ENCODE results near the gene DDX39A.
"Not testable (repeated sequence)": the region's sequence is repeated elsewhere in the genome, so short reads cannot be mapped to it uniquely, and the experiment has no call there.

Gene DDX39A

GRCh38 chr19:14409146-14410023, 9.8 kb downstream of the DDX39A start:
- H3K4me3 ChIP-seq (ENCODE audit: low read length), result no peak overlapping the region
- no peaks in the 10 kb centered on the region for H3K9me3 ChIP-seq (ENCODE audit: low read length)
- peaks cover 63% of the 10 kb centered on the region for H3K36me3 ChIP-seq (ENCODE audit: insufficient read depth, low read length)
- no peak overlapping the region for H2AFZ ChIP-seq (ENCODE audit: low read depth, low read length)
- H3K27me3 ChIP-seq (ENCODE audit: insufficient read depth, low read length), result no peaks in the 10 kb centered on the region
- H3K4me1 ChIP-seq (ENCODE audit: insufficient read depth, low read length), result peaks cover 4% of the 10 kb centered on the region

DNA sequence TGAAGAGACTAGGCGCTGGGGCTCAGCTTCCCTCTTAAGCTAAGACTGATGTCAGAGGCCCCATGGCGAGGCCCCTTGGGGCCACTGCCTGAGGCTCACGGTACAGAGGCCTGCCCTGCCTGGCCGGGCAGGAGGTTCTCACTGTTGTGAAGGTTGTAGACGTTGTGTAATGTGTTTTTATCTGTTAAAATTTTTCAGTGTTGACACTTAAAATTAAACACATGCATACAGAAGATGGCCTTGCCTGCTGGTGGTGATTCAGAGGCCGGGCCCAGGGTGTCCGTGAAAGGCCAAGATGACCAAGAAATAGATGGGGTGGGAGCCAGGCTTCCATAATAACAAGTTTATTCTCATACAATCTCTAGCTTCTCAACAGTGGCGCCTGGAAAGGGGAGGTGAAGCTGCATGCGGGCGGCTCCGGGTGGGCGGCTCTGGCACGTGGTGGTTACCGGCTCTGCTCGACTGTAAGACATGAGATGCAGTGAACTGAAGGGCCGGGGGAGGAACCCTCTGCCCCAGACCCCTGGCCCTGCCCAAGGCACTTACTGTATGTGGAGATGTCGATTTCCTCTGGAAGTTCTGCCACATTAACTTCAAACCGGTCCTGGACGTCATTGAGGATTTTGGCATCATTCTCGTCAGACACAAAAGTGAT, 10.5 kb downstream of the DDX39A start:
- no peak overlapping the region for H3K4me3 ChIP-seq (ENCODE audit: low read length)
- peaks cover 2% of the 10 kb centered on the region for H3K4me1 ChIP-seq (ENCODE audit: insufficient read depth, low read length)
- no peaks in the 10 kb centered on the region for H3K9me3 ChIP-seq (ENCODE audit: low read length)
- no peak overlapping the region for H2AFZ ChIP-seq (ENCODE audit: low read depth, low read length)
- H3K36me3 ChIP-seq (ENCODE audit: insufficient read depth, low read length), result peaks cover 63% of the 10 kb centered on the region
- no peaks in the 10 kb centered on the region for H3K27me3 ChIP-seq (ENCODE audit: insufficient read depth, low read length)

GRCh38 chr19:14407605-14408484, 11.3 kb downstream of the DDX39A start:
- H2AFZ ChIP-seq (ENCODE audit: low read depth, low read length), result no peak overlapping the region
- H3K4me1 ChIP-seq (ENCODE audit: insufficient read depth, low read length), result no peaks in the 10 kb centered on the region
- H3K36me3 ChIP-seq (ENCODE audit: insufficient read depth, low read length), result peaks cover 58% of the 10 kb centered on the region

DNA sequence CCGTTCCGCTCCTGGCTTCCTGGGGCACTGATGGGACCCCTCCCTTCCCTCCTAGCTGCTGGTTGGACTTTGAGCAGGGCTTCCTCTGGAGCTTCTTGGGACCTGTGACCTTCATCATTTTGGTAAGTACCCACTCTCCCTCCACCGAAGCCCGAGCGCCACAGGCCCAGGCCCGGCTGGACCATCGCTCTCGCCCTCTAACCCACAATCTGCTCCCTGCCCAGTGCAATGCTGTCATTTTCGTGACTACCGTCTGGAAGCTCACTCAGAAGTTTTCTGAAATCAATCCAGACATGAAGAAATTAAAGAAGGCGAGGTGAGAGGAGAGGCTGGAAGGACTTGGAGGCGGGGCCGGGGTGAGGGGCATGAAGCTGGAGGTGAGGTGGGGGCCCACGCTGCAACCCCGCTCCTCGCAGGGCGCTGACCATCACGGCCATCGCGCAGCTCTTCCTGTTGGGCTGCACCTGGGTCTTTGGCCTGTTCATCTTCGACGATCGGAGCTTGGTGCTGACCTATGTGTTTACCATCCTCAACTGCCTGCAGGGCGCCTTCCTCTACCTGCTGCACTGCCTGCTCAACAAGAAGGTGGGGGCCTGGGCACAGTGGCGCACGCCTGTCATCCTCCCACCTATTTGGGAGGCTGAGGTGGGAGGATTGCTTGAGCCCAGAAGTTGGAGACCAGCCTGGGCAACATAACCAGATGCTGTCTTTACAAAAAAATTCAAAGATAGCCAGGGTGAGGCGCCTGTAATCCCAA, 12.3 kb downstream of the DDX39A start:
- H3K27me3 ChIP-seq (ENCODE audit: insufficient read depth, low read length), result no peaks in the 10 kb centered on the region
- no peak overlapping the region for H3K4me3 ChIP-seq (ENCODE audit: low read length)
- no peak overlapping the region for H2AFZ ChIP-seq (ENCODE audit: low read depth, low read length)
- no peaks in the 10 kb centered on the region for H3K4me1 ChIP-seq (ENCODE audit: insufficient read depth, low read length)
- peaks cover 47% of the 10 kb centered on the region for H3K36me3 ChIP-seq (ENCODE audit: insufficient read depth, low read length)
- H3K9me3 ChIP-seq (ENCODE audit: low read length), result no peaks in the 10 kb centered on the region

More at GRCh38 chr19:14407605-14408484, 11.3 kb downstream of the DDX39A start:
- Histone ChIP-seq H3K4me3 (ENCODE audit: low read length) (no peak overlapping the region), H3K27me3 (ENCODE audit: insufficient read depth, low read length) (no peaks in the 10 kb centered on the region), H3K9me3 (ENCODE audit: low read length) (no peaks in the 10 kb centered on the region)

DNA sequence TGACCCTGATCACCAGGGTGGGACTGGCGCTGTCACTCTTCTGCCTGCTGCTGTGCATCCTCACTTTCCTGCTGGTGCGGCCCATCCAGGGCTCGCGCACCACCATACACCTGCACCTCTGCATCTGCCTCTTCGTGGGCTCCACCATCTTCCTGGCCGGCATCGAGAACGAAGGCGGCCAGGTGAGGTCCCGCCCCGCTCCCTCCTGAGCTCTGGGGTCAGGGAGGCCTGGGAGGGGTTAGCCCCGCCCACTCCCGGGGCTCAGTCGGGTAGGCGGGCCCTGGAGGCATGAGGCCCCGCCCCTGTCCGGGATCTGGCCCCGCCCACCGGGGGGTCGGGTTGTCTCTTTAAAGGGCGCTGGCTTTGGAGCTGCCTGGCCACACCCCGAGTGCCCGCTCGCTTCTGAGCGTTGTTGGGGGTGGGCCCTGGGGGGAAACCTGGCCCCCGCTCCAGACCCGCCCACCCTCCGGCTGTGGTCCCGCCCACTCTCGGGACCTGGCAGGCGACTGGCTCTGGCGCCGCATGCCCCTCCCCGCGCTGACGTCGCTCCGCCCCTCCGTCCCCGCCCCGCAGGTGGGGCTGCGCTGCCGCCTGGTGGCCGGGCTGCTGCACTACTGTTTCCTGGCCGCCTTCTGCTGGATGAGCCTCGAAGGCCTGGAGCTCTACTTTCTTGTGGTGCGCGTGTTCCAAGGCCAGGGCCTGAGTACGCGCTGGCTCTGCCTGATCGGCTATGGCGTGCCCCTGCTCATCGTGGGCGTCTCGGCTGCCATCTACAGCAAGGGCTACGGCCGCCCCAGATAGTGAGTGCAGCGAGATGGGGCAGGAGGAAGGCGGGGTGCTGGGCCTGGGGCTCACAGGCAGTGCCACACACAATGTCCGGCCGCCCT, 13.1 kb downstream of the DDX39A start:
- no peaks in the 10 kb centered on the region for H3K4me1 ChIP-seq (ENCODE audit: insufficient read depth, low read length)
- H3K36me3 ChIP-seq (ENCODE audit: insufficient read depth, low read length), result peaks cover 39% of the 10 kb centered on the region

DNA sequence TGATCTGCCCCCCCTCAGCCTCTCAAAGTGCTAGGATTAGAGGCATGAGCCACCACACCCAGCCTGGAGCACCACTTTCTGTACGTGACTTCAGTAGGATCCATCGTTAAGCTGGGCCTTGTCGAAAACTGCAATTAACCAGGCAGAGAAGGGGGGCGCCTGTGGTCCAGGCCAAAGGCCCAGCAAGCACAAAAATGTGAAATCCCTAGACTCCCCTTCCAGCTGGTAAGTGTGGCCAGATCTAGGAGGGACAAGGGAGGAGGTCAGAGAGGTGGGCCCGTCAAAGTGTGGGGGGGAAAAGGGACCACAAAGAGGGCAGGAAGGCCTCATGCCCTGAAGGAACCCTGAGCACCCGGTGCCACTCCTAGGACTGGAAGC, 13.8 kb downstream of the DDX39A start:
- H3K36me3 ChIP-seq (ENCODE audit: insufficient read depth, low read length), result peaks cover 33% of the 10 kb centered on the region
- no peaks in the 10 kb centered on the region for H3K4me1 ChIP-seq (ENCODE audit: insufficient read depth, low read length)
- no peak overlapping the region for H2AFZ ChIP-seq (ENCODE audit: low read depth, low read length)
- no peaks in the 10 kb centered on the region for H3K9me3 ChIP-seq (ENCODE audit: low read length)
- H3K27me3 ChIP-seq (ENCODE audit: insufficient read depth, low read length), result no peaks in the 10 kb centered on the region
- no peak overlapping the region for H3K4me3 ChIP-seq (ENCODE audit: low read length)

More for the DNA sequence above, 13.1 kb downstream of the DDX39A start:
- Histone ChIP-seq H2AFZ (ENCODE audit: low read depth, low read length) (no peak overlapping the region), H3K9me3 (ENCODE audit: low read length) (no peaks in the 10 kb centered on the region), H3K27me3 (ENCODE audit: insufficient read depth, low read length) (no peaks in the 10 kb centered on the region), H3K4me3 (ENCODE audit: low read length) (peak overlapping the region; percentile 11)

GRCh38 chr19:14404312-14404711, 14.8 kb downstream of the DDX39A start:
- Histone ChIP-seq H3K9me3 (ENCODE audit: low read length) (no peaks in the 10 kb centered on the region), H2AFZ (ENCODE audit: low read depth, low read length) (no peak overlapping the region), H3K36me3 (ENCODE audit: insufficient read depth, low read length) (peaks cover 22% of the 10 kb centered on the region), H3K27me3 (ENCODE audit: insufficient read depth, low read length) (no peaks in the 10 kb centered on the region), H3K4me1 (ENCODE audit: insufficient read depth, low read length) (no peaks in the 10 kb centered on the region), H3K4me3 (ENCODE audit: low read length) (no peak overlapping the region)

DNA sequence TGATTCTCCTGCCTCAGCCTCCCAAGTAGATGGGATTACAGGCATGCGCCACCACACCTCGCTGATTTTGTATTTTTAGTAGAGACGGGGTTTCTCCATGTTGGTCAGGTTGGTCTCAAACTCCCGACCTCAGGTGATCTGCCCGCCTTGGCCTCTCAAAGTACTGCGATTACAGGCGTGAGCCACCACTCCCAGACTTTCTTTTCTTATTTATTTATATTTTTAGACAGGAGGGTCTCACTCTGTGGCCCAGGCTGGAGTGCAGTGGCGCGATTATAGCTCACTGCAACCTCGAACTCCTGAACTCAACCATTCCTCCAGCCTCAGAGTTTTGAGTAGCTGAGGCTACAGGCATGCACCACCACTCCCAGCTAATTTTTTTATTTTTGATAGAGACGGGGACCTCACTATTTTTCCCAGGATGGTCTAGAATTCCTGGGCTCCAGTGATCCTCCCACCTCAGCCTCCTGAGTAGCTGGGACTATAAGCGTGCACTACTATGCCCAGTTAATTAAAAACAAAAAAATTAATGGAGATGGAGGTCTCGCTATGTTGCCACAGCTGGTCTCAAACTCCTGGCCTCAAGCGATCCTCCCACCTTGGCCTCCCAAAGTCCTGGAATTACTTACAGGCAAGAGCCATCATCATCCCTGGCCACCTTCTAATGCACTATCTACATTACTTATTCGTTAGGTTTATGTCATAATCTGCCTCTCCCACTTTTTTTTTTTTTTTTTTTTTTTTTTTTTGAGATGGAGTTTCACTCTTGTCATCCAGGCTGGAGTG, 15.8 kb downstream of the DDX39A start:
- peaks cover 12% of the 10 kb centered on the region for H3K36me3 ChIP-seq (ENCODE audit: insufficient read depth, low read length)
- H3K27me3 ChIP-seq (ENCODE audit: insufficient read depth, low read length); H2AFZ ChIP-seq (ENCODE audit: low read depth, low read length); H3K4me1 ChIP-seq (ENCODE audit: insufficient read depth, low read length); H3K9me3 ChIP-seq (ENCODE audit: low read length); H3K4me3 ChIP-seq (ENCODE audit: low read length): not testable (repeated sequence)

DNA sequence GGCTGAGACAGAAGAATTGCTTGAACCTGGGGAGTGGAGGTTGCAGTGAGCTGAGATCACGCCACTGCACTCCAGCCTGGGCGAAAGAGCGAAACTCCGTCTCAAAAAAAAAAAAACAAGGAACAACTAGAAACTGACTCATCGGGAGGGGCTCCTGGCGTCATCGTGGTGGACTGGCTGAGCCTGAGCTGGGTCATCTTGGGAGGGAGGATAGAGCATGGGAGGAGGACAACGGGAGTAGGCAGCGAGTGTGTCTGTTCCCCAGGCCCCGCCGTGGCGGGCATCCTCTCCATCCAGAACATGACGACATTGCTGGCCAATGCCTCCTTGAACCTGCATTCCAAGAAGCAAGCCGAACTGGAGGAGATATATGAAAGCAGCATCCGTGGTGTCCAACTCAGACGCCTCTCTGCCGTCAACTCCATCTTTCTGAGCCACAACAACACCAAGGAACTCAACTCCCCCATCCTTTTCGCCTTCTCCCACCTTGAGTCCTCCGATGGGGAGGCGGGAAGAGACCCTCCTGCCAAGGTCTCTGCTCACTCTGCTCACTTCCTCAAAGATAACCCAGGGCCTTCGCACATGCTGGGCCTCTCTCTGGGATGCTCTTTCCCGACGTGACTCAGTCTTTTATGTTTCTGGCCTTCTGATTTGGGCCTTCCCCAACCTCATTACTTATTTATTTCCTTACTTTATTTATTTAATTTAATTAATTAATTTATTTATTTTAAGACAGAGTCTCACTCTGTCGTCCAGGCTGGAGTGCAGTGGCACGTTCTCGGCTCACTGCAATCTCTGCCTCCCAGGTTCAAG, 16.6 kb downstream of the DDX39A start:
- no peak overlapping the region for H3K4me3 ChIP-seq (ENCODE audit: low read length)
- no peaks in the 10 kb centered on the region for H3K27me3 ChIP-seq (ENCODE audit: insufficient read depth, low read length)
- no peaks in the 10 kb centered on the region for H3K4me1 ChIP-seq (ENCODE audit: insufficient read depth, low read length)
- H3K9me3 ChIP-seq (ENCODE audit: low read length), result no peaks in the 10 kb centered on the region
- H2AFZ ChIP-seq (ENCODE audit: low read depth, low read length), result no peak overlapping the region
- peaks cover 4% of the 10 kb centered on the region for H3K36me3 ChIP-seq (ENCODE audit: insufficient read depth, low read length)

GRCh38 chr19:14401468-14402195, 17.5 kb downstream of the DDX39A start:
- Histone ChIP-seq H3K27me3 (ENCODE audit: insufficient read depth, low read length) (no peaks in the 10 kb centered on the region), H3K9me3 (ENCODE audit: low read length) (no peaks in the 10 kb centered on the region), H2AFZ (ENCODE audit: low read depth, low read length) (no peak overlapping the region), H3K36me3 (ENCODE audit: insufficient read depth, low read length) (no peaks in the 10 kb centered on the region), H3K4me3 (ENCODE audit: low read length) (no peak overlapping the region), H3K4me1 (ENCODE audit: insufficient read depth, low read length) (no peaks in the 10 kb centered on the region)
